K562 (cell line): Measurements from ENCODE around the gene GRIK5. TPM values are rescaled to one million over a fixed set of nuclear protein-coding genes. Genes with fewer than 3 reads are reported as not detected.

ENCODE experiments used
- C11orf30 ChIP-seq: fragments of 450-650 bp; IDR thresholded peaks from 2 replicates; pipeline ENCODE4 v1.6.1; 2016; ENCODE audit warnings: low read depth, mild to moderate bottlenecking
- CREM ChIP-seq: IDR thresholded peaks from 2 replicates; pipeline ENCODE4 v1.6.1; 2014; ENCODE audit warnings: antibody characterized with exemption, low read depth
- CTBP1 ChIP-seq: fragments of 450-650 bp; IDR thresholded peaks from 2 replicates; pipeline ENCODE4 v1.6.1; 2016; ENCODE audit warnings: borderline replicate concordance
- ESRRA ChIP-seq: fragments of 450-650 bp; IDR thresholded peaks from 2 replicates; pipeline ENCODE4 v1.6.1; 2014; ENCODE audit warnings: low read depth, mild to moderate bottlenecking, moderate library complexity, borderline replicate concordance
- HIVEP1 ChIP-seq: fragments of 250-450 bp; sonication (Bioruptor Pico); IDR thresholded peaks from 2 replicates; pipeline ENCODE4 v1.4.0; 2020; ENCODE audit warnings: mild to moderate bottlenecking
- KAT2B ChIP-seq: IDR thresholded peaks from one replicate; pipeline ENCODE4 v1.6.1; 2012; ENCODE audit warnings: low read depth, mild to moderate bottlenecking, control low read depth, inconsistent platforms, low read length, moderate library complexity
- KLF16 ChIP-seq: IDR thresholded peaks from 2 replicates; pipeline ENCODE4 v1.6.1; 2016; ENCODE audit warnings: antibody characterized with exemption
- MTF1 ChIP-seq: fragments of 250-450 bp; sonication (Bioruptor Pico); IDR thresholded peaks from 2 replicates; pipeline ENCODE4 v1.9.0; 2021; ENCODE audit warnings: moderate library complexity, mild to moderate bottlenecking, inconsistent platforms, borderline replicate concordance
- NEUROD1 ChIP-seq: fragments of 150-350 bp; IDR thresholded peaks from 2 replicates; pipeline ENCODE4 v1.6.1; 2014; ENCODE audit warnings: borderline replicate concordance, low read length, low read depth; ENCODE audit not compliant: partially characterized antibody
- RBM22 ChIP-seq: fragments of 200-400 bp; formaldehyde crosslinking; IDR thresholded peaks from 2 replicates; pipeline ENCODE4 v1.6.1; 2018; ENCODE audit warnings: low read length, low read depth; ENCODE audit not compliant: poor library complexity, severe bottlenecking
- RHOXF2B ChIP-seq: fragments of 250-450 bp; sonication (Bioruptor Pico); conservative IDR thresholded peaks from 2 replicates; pipeline ENCODE4 v1.5.1; 2021
- SMARCA5 ChIP-seq: fragments of 450-650 bp; IDR thresholded peaks from 2 replicates; pipeline ENCODE4 v1.6.1; 2016
- ZEB2 ChIP-seq: fragments of 450-650 bp; IDR thresholded peaks from 2 replicates; pipeline ENCODE4 v1.6.1; 2016
- ZNF12 ChIP-seq: sonication (generic); formaldehyde crosslinking; IDR thresholded peaks from 2 replicates; pipeline ENCODE4 v1.4.0; 2020; ENCODE audit warnings: mild to moderate bottlenecking, missing genetic modification reagents
- polyA plus RNA-seq, 8 experiments: library from polyadenylated mRNA; depleted of rRNA in 4 of 8; stranded (reverse) in 5 of 8; unstranded in 3 of 8; fragments of >200 nt; fragmentation: Nextera tagmentation in 2 of 8; fragmentation: Illumina TruSeq in 1 of 8; extraction: Ambion mirVana in 2 of 8; extraction: Trizol in 1 of 8; gene quantifications; 2 replicates each; pipeline versions ENCODE4 v1.2.1 to v1.2.3, GENCODE V29; 2011 to 2014; ENCODE audit warnings: inconsistent platforms in 1 of 8, missing spikeins in 1 of 8
- total RNA-seq, 7 experiments: library from RNA; depleted of rRNA in 6 of 7; stranded (reverse); fragments of >200 nt in 6 of 7; fragmentation: Illumina TruSeq in 2 of 7; extraction: Trizol in 2 of 7; gene quantifications; 2 replicates each; pipeline versions ENCODE4 v1.2.1 to v1.2.3, GENCODE V29; 2011 to 2021; ENCODE audit warnings: low replicate concordance in 1 of 7
- TF ChIP-seq, protein P1 (sequence below): fragments of 250-450 bp; sonication (Bioruptor Pico); IDR thresholded peaks from 2 replicates; pipeline ENCODE4 v1.5.0; 2021; ENCODE audit warnings: mild to moderate bottlenecking, moderate library complexity
- TF ChIP-seq, protein P2 (sequence below): fragments of 250-450 bp; sonication (Bioruptor Pico); IDR thresholded peaks from 2 replicates; pipeline ENCODE4 v1.5.0; 2020; ENCODE audit warnings: mild to moderate bottlenecking
- TF ChIP-seq, protein P3 (sequence below), 2 experiments: fragments of 450-650 bp; IDR thresholded peaks; 2 replicates each; pipeline ENCODE4 v1.6.1; 2018; ENCODE audit warnings: mild to moderate bottlenecking in 2 of 2, low read depth in 1 of 2; ENCODE audit not compliant: partially characterized antibody in 2 of 2

Gene GRIK5
- total and polyA plus RNA-seq, 9 of the 15 experiments (the other 6 are each of a cell fraction or from before 2014, with no cell fraction given), result 0.04 to 0.55 (median 0.27) TPM; not detected in 2

DNA sequence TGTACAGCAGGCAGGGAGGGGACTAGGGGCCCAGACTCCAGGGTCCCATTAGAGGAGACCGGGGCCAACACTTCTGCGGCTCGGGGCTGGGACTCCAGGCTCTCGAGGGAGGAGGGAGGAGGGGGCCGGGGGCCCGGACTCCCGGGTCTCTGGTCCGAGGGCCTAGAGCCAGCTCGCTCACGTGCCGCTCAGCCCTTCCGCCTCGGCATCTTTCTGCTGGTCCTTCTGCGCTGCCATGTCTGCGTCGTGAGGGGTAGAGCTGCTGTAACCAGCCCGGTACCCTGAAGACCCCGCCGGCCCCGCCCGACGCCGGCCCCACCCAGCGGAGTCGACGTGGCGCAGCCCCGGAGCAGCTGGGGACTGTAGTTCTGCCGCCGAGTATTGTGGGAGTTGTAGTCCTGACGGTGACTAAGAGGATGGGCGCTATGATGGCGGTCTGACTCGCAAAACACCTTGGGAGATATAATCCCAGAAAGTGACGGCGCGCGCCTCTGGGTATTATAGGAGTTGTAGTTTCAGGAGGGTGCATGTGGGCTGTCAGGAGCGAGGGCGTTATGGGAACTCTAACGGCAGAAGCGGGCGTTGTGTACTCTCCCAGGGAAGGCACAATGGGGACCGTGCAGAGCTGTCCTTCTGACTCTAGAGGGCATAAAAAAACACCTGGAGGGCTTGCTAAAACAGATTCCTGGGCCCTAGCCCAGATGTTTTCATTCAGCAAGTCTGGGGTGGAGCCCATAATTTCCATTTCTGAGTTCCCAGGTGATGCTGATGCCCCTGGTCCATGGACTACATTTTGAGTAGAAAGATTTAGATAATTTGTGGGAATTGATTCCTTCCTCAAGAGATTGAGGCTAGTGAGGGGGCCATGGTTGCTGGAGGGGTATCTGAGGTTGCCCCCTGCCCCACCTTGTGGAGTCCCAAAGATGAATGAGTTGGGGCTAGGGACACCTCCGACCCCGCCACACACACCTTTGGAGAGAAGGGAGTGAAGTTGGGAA lies 110.7 kb downstream of the GRIK5 start, which contains the start of gene RABAC1 (continued):
- TF ChIP-seq, protein P1, sequence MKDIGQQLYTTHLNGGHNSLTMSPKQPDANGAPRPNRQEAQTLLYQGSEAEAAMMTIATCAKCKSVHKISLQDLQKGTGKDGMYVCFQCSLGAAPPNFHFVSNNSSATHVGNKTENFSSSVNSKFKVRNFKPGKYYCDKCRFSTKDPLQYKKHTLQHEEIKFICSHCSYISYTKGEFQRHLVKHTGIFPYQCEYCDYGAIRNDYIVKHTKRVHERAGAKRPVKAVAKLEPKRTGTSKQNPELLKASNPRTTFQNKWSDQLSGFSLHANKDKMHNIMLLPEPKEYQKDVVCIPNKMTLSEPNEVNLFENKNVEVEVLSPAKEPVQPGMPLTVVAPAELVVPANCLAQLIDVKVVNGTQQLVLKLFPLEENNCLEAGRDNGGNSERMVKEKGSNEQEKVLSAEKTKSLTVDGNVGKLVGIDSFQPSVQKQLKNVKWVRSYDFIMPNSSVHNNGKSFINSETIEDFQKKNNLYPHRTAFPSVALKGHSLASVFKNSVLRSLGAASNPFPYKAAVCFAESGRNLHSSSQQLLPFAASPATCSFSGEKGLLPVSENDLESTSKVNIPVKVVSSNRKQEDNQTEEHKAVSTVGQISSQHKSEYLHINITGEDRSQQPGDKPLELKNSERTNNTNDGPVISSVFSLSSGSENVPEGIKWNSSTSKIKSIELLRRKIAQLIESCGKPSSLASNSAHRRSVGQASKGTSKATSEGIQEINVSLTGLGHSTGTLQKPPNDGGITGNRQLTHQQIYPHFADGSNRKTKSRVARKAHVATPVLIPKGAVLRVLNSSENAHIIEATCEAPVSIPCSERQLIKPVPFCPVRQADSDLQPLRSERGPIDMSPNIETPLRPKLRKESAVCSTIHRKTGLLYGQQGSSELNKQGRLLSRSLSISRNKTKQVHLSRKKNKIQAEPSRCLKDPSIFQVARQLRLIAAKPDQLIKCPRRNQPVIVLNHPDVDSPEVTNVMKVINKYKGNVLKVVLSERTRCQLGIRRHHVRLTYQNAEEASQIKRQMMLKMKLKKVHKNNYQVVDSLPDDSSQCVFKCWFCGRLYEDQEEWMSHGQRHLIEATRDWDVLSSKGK, result no peak
- TF ChIP-seq MTF1 (CRISPR knock-in tag) (no peak), SMARCA5 (no peak), RHOXF2B (CRISPR knock-in tag) (no peak), CTBP1 (peak; percentile 37; the same call in 1 of the 2 replicates), NEUROD1 (no peak), C11orf30 (0 out of 2 replicates have a peak, but pooled peaks have one; percentile 40), HIVEP1 (CRISPR knock-in tag) (no peak), ZEB2 (peak; percentile 75; the same call in 1 of the 2 replicates), RBM22 (no peak), ESRRA (peak; percentile 49), KLF16 (no peak), ZNF12 (CRISPR knock-in tag) (0 out of 2 replicates have a peak, but pooled peaks have one; percentile 25), KAT2B (no peak), CREM (peak; percentile 95)
- TF ChIP-seq, protein P2, sequence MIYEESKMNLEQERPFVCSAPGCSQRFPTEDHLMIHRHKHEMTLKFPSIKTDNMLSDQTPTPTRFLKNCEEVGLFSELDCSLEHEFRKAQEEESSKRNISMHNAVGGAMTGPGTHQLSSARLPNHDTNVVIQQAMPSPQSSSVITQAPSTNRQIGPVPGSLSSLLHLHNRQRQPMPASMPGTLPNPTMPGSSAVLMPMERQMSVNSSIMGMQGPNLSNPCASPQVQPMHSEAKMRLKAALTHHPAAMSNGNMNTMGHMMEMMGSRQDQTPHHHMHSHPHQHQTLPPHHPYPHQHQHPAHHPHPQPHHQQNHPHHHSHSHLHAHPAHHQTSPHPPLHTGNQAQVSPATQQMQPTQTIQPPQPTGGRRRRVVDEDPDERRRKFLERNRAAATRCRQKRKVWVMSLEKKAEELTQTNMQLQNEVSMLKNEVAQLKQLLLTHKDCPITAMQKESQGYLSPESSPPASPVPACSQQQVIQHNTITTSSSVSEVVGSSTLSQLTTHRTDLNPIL (CRISPR knock-in tag), result no peak
- TF ChIP-seq, protein P3, sequence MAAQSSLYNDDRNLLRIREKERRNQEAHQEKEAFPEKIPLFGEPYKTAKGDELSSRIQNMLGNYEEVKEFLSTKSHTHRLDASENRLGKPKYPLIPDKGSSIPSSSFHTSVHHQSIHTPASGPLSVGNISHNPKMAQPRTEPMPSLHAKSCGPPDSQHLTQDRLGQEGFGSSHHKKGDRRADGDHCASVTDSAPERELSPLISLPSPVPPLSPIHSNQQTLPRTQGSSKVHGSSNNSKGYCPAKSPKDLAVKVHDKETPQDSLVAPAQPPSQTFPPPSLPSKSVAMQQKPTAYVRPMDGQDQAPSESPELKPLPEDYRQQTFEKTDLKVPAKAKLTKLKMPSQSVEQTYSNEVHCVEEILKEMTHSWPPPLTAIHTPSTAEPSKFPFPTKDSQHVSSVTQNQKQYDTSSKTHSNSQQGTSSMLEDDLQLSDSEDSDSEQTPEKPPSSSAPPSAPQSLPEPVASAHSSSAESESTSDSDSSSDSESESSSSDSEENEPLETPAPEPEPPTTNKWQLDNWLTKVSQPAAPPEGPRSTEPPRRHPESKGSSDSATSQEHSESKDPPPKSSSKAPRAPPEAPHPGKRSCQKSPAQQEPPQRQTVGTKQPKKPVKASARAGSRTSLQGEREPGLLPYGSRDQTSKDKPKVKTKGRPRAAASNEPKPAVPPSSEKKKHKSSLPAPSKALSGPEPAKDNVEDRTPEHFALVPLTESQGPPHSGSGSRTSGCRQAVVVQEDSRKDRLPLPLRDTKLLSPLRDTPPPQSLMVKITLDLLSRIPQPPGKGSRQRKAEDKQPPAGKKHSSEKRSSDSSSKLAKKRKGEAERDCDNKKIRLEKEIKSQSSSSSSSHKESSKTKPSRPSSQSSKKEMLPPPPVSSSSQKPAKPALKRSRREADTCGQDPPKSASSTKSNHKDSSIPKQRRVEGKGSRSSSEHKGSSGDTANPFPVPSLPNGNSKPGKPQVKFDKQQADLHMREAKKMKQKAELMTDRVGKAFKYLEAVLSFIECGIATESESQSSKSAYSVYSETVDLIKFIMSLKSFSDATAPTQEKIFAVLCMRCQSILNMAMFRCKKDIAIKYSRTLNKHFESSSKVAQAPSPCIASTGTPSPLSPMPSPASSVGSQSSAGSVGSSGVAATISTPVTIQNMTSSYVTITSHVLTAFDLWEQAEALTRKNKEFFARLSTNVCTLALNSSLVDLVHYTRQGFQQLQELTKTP (IDR thresholded peaks at IDR 0.05; ENCODE audit: low read depth in 1 of 2, partially characterized antibody in 2 of 2), result peak in 1 of 2 experiments; percentile 97
